Measurements from ENCODE around the gene TIMMDC1. TPM values are rescaled to one million over a fixed set of nuclear protein-coding genes. Genes with fewer than 3 reads are reported as not detected.

Gene TIMMDC1, protein sequence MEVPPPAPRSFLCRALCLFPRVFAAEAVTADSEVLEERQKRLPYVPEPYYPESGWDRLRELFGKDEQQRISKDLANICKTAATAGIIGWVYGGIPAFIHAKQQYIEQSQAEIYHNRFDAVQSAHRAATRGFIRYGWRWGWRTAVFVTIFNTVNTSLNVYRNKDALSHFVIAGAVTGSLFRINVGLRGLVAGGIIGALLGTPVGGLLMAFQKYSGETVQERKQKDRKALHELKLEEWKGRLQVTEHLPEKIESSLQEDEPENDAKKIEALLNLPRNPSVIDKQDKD
- 10 to 100 TPM; 31.9 to 50.1 (median 34.1) TPM for total RNA-seq
- total RNA-seq (2013): 66.0 TPM

DNA sequence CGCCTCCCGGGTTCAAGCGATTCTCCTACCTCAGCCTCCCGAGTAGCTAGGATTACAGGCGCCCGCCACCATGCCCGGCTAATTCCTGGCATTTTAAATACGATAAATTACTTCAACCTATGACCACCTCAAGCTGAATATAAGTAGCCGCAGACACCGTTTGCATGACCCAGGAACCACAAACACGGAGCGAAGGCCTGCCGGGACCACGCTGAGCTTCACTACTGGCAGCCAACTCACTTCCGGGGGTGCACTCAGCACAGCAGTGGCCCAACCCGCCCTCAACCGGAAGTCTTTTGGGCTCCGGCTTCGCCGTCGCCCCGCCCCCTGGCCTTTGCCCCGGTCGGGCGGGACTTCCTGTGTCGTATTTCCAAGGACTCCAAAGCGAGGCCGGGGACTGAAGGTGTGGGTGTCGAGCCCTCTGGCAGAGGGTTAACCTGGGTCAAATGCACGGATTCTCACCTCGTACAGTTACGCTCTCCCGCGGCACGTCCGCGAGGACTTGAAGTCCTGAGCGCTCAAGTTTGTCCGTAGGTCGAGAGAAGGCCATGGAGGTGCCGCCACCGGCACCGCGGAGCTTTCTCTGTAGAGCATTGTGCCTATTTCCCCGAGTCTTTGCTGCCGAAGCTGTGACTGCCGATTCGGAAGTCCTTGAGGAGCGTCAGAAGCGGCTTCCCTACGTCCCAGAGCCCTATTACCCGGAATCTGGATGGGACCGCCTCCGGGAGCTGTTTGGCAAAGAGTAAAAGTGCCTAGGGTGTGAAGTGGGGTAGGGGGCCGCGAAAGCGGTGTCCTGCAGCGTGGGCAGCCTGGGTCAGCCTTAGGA is at the start of gene TIMMDC1:
TIMMDC1 (plus strand) TSS at position 362 of the 826 bp plus-strand sequence; CDS start at position 549, 187 bp downstream.
- DNase-seq (peak; percentile 97 to 99), ATAC-seq (peak; percentile 97 to 100 (median 98))
- Mint-ChIP-seq H3K27ac (peak within 1 kb of the TSS; percentile 98 to 99), H3K4me1 (peaks cover 30 to 31% of the 10 kb centered on the region in 2 donors), H3K27me3 (ENCODE audit: low read depth in 2 of 2) (no peaks in the 10 kb centered on the region), H3K9me3 (no peaks in the 10 kb centered on the region), H3K4me3 (peak within 1 kb of the TSS; percentile 100), H3K36me3 (no peaks in the 10 kb centered on the region)
- no peaks in the 10 kb centered on the region for H3K27me3 ChIP-seq (ENCODE audit: control insufficient read depth, insufficient read depth, low read length)
- H3K27ac ChIP-seq (ENCODE audit: low read length): peak within 1 kb of the TSS; percentile 93
- no peaks in the 10 kb centered on the region for H3K9me3 ChIP-seq (ENCODE audit: control insufficient read depth, insufficient read depth, low read length)
- no peak for TF ChIP-seq CTCF (IDR thresholded peaks at IDR 0.05)
- H3K4me3 ChIP-seq (ENCODE audit: low read length): peak within 1 kb of the TSS; percentile 87
- under 1% methylated on average over 58 of the region's 58 CpGs for WGBS (ENCODE audit: insufficient coverage)
- H3K4me1 ChIP-seq (ENCODE audit: control insufficient read depth, insufficient read depth, low read length): peaks cover 18% of the 10 kb centered on the region
- peaks cover 4% of the 10 kb centered on the region for H3K36me3 ChIP-seq (ENCODE audit: control insufficient read depth, insufficient read depth, low read length)
- intact Hi-C loops (cut with micrococcal nuclease): loop anchor here (1.0 to 5.0 kb wide), 4 partner anchors 29 to 178 kb away; partner anchors contain the start of genes COX17 and TMEM39A

- peak overlapping the region in 1 of 2 donors; percentile 50 for H3K27ac Mint-ChIP-seq
- intact Hi-C loops (cut with micrococcal nuclease): no loop called here
- Histone ChIP-seq H3K27me3 (ENCODE audit: control insufficient read depth, insufficient read depth, low read length) (no peaks in the 10 kb centered on the region), H3K27ac (ENCODE audit: low read length) (no peak overlapping the region), H3K36me3 (ENCODE audit: control insufficient read depth, insufficient read depth, low read length) (peaks cover 77% of the 10 kb centered on the region), H3K4me3 (ENCODE audit: low read length) (no peak overlapping the region), H3K9me3 (ENCODE audit: control insufficient read depth, insufficient read depth, low read length) (no peaks in the 10 kb centered on the region), H3K4me1 (ENCODE audit: control insufficient read depth, insufficient read depth, low read length) (no peaks in the 10 kb centered on the region)
- DNase-seq: no peak
- peaks cover 16 to 32% of the 10 kb centered on the region in 2 donors for H3K4me1 Mint-ChIP-seq
- no peak for ATAC-seq
- no peaks in the 10 kb centered on the region for H3K36me3 Mint-ChIP-seq
- H3K27me3 Mint-ChIP-seq (ENCODE audit: low read depth in 2 of 2): no peaks in the 10 kb centered on the region
- WGBS (ENCODE audit: insufficient coverage): 100% methylated on average over 1 of the region's 1 CpG
- no peaks in the 10 kb centered on the region for H3K9me3 Mint-ChIP-seq
- no peak for TF ChIP-seq CTCF (IDR thresholded peaks at IDR 0.05)
- no peak overlapping the region for H3K4me3 Mint-ChIP-seq
Observed at GRCh38 chr3:119453822-119454221, 44.5 kb upstream of the TIMMDC1 start.

DNA sequence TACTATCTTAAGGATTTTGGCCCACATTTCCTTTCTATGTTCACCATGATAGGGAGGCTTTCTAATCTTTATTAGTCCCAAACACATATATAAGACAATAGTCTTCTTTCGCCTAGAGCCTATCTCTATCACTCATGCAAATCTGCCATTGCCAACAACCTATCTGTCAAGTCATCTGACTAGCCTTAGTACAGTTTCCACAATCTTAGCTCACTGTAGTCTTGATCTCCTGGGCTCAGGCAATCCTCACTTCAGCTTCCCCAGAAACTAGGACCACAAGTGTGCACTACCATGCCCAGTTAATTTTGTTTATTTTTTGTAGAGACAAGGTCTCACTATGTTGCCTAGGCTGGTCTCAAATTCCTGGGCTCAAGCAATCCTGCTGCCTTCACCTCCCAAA is 41.9 kb upstream of the TIMMDC1 start:
- DNase-seq (no peak), ATAC-seq (no peak)
- Mint-ChIP-seq H3K27ac (no peak overlapping the region), H3K9me3 (no peaks in the 10 kb centered on the region), H3K4me3 (no peak overlapping the region), H3K27me3 (ENCODE audit: low read depth in 2 of 2) (no peaks in the 10 kb centered on the region), H3K4me1 (peaks cover 27 to 54% of the 10 kb centered on the region in 2 donors), H3K36me3 (peaks cover 5% of the 10 kb centered on the region)
- H3K4me1 ChIP-seq (ENCODE audit: control insufficient read depth, insufficient read depth, low read length): no peaks in the 10 kb centered on the region
- peaks cover 82% of the 10 kb centered on the region for H3K36me3 ChIP-seq (ENCODE audit: control insufficient read depth, insufficient read depth, low read length)
- no peaks in the 10 kb centered on the region for H3K27me3 ChIP-seq (ENCODE audit: control insufficient read depth, insufficient read depth, low read length)
- intact Hi-C loops (cut with micrococcal nuclease): no loop called here
- TF ChIP-seq CTCF (IDR thresholded peaks at IDR 0.05): no peak
- WGBS (ENCODE audit: insufficient coverage): 94% methylated on average over 1 of the region's 1 CpG
- no peak overlapping the region for H3K27ac ChIP-seq (ENCODE audit: low read length)
- H3K9me3 ChIP-seq (ENCODE audit: control insufficient read depth, insufficient read depth, low read length): no peaks in the 10 kb centered on the region
- H3K4me3 ChIP-seq (ENCODE audit: low read length): no peak overlapping the region
